GM23338 (cell line): ENCODE results near the gene NUCB1. TPM values are rescaled to one million over a fixed set of nuclear protein-coding genes. Genes with fewer than 3 reads are reported as not detected.

Source experiments
- ATAC-seq: fragments of 200-7000 bp; cut with Tn5 transposase; 3 replicates; pipeline ENCODE4 v1.9.1; 2020
- DNase-seq: peaks from one replicate; pipeline ENCODE4 v3.0.0-alpha.2; 2015; ENCODE audit warnings: low spot score
- H2AFZ ChIP-seq: fragments of 200-600 bp; sonication (generic); 2 replicates; pipeline ENCODE4 v1.8.0; 2016; ENCODE audit warnings: antibody characterized with exemption, mild to moderate bottlenecking, moderate library complexity
- H3F3A ChIP-seq: fragments of 200-600 bp; sonication (generic); replicated peaks from 2 replicates; pipeline ENCODE4 v1.8.0; 2017; ENCODE audit warnings: antibody characterized with exemption, mixed run types, low read depth
- H3K27ac ChIP-seq: fragments of 200-600 bp; sonication (generic); 2 replicates; pipeline ENCODE4 v1.6.1; 2016; ENCODE audit warnings: low read depth
- H3K27me3 ChIP-seq: fragments of 200-600 bp; sonication (generic); 2 replicates; pipeline ENCODE4 v1.8.0; 2016; ENCODE audit warnings: mild to moderate bottlenecking, mixed run types, moderate library complexity; ENCODE audit not compliant: insufficient read depth
- H3K36me3 ChIP-seq: fragments of 200-600 bp; sonication (generic); 2 replicates; pipeline ENCODE4 v1.8.0; 2016; ENCODE audit warnings: mild to moderate bottlenecking; ENCODE audit not compliant: insufficient read depth
- H3K4me1 ChIP-seq: fragments of 200-600 bp; sonication (generic); 2 replicates; pipeline ENCODE4 v1.8.0; 2016; ENCODE audit warnings: mild to moderate bottlenecking, moderate library complexity; ENCODE audit not compliant: insufficient read depth
- H3K4me2 ChIP-seq: fragments of 200-600 bp; sonication (generic); 2 replicates; pipeline ENCODE4 v1.7.1; 2017; ENCODE audit warnings: mixed run types
- H3K4me3 ChIP-seq: fragments of 200-600 bp; sonication (generic); 2 replicates; pipeline ENCODE4 v1.6.1; 2016; ENCODE audit warnings: mixed run types
- H3K79me2 ChIP-seq: fragments of 200-600 bp; sonication (generic); replicated peaks from 2 replicates; pipeline ENCODE4 v1.8.0; 2017; ENCODE audit warnings: mild to moderate bottlenecking; ENCODE audit not compliant: insufficient read depth
- H3K9me2 ChIP-seq: fragments of 200-600 bp; sonication (generic); 2 replicates; pipeline ENCODE4 v1.8.0; 2017; ENCODE audit not compliant: insufficient read depth
- H4K20me1 ChIP-seq: fragments of 200-600 bp; sonication (generic); replicated peaks from 2 replicates; pipeline ENCODE4 v1.8.0; 2017; ENCODE audit warnings: mild to moderate bottlenecking; ENCODE audit not compliant: insufficient read depth
- H3K27ac Mint-ChIP-seq: 2 replicates; pipeline ENCODE4 v1.8.0; 2020; ENCODE audit warnings: inconsistent platforms, mild to moderate bottlenecking, moderate library complexity, mixed read lengths
- H3K27me3 Mint-ChIP-seq: 3 replicates; pipeline ENCODE4 v1.8.0; 2022; ENCODE audit warnings: low read depth, mild to moderate bottlenecking, moderate library complexity, mixed read lengths, inconsistent platforms; ENCODE audit not compliant: insufficient read depth, poor library complexity
- H3K36me3 Mint-ChIP-seq: 3 replicates; pipeline ENCODE4 v1.8.0; 2021; ENCODE audit warnings: low read depth, mild to moderate bottlenecking, inconsistent platforms, moderate library complexity, mixed read lengths
- H3K4me1 Mint-ChIP-seq: 3 replicates; pipeline ENCODE4 v1.8.0; 2020; ENCODE audit warnings: mild to moderate bottlenecking, inconsistent platforms, mixed read lengths
- H3K4me3 Mint-ChIP-seq: 3 replicates; pipeline ENCODE4 v1.8.0; 2021; ENCODE audit warnings: moderate library complexity, mild to moderate bottlenecking, inconsistent platforms, mixed read lengths
- H3K9me3 Mint-ChIP-seq: 3 replicates; pipeline ENCODE4 v1.8.0; 2020; ENCODE audit warnings: moderate library complexity, mild to moderate bottlenecking, inconsistent platforms, mixed read lengths
- CREB1 ChIP-seq: fragments of 250-450 bp; sonication (Bioruptor Pico); IDR thresholded peaks from 2 replicates; pipeline ENCODE4 v1.5.0; 2020; ENCODE audit warnings: low read depth, mild to moderate bottlenecking, moderate library complexity
- CTCF ChIP-seq, 2 experiments: fragments of 200-600 bp in 1 of 2; sonication (generic) in 1 of 2; conservative IDR thresholded peaks; 2 replicates each; pipeline versions ENCODE4 v1.5.1 to v1.6.1; 2016 to 2017; ENCODE audit warnings: antibody characterized with exemption in 2 of 2, low read depth in 2 of 2, mild to moderate bottlenecking in 2 of 2, moderate library complexity in 1 of 2
- ETS1 ChIP-seq: IDR thresholded peaks from 2 replicates; pipeline ENCODE4 v1.6.1; 2016; ENCODE audit warnings: antibody characterized with exemption
- EZH2phosphoT487 ChIP-seq: fragments of 200-600 bp; sonication (generic); IDR thresholded peaks from one replicate; pipeline ENCODE4 v1.8.1; 2018; ENCODE audit warnings: antibody characterized with exemption; ENCODE audit not compliant: unreplicated experiment
- REST ChIP-seq: IDR thresholded peaks from one replicate; pipeline ENCODE4 v1.6.1; 2018; ENCODE audit warnings: antibody characterized with exemption; ENCODE audit not compliant: unreplicated experiment
- STAT1 ChIP-seq: IDR thresholded peaks from one replicate; pipeline ENCODE4 v1.6.1; 2016; ENCODE audit warnings: antibody characterized with exemption; ENCODE audit not compliant: unreplicated experiment
- polyA plus RNA-seq: library from polyadenylated mRNA; unstranded; fragments of >200 nt; fragmentation: Nextera tagmentation; extraction: Ambion mirVana; gene quantifications from 2 replicates; pipeline ENCODE4 v1.2.1, GENCODE V29; 2016
- total RNA-seq: library from RNA; depleted of rRNA; stranded (reverse); fragments of >200 nt; shearing (Covaris generic); gene quantifications from 2 replicates; pipeline ENCODE4 v1.2.3, GENCODE V29; 2014

NUCB1 gene
- total and polyA plus RNA-seq, 2 experiments from 2014 or later = 57.1 to 163 TPM

GRCh38 chr19:48967346-48968178 is 67.5 kb downstream of the NUCB1 start (continued):
- TF ChIP-seq REST (no peak), EZH2phosphoT487 (no peak)

GRCh38 chr19:48968179-48968661 is 68.1 kb downstream of the NUCB1 start:
- H3K4me2 ChIP-seq = no peak overlapping the region
- Mint-ChIP-seq H3K36me3 (peaks cover 55% of the 10 kb centered on the region), H3K27ac (no peak overlapping the region), H3K4me3 (0 out of 3 replicates have a peak overlapping the region, but pooled peaks have one; percentile 95), H3K4me1 (peaks cover 30% of the 10 kb centered on the region), H3K9me3 (peaks cover 15% of the 10 kb centered on the region), H3K27me3 (peaks cover 50% of the 10 kb centered on the region)
- H3K79me2 ChIP-seq = peaks cover 24% of the 10 kb centered on the region
- H3K36me3 ChIP-seq = peaks cover 13% of the 10 kb centered on the region
- H3F3A ChIP-seq = peaks cover 50% of the 10 kb centered on the region
- TF ChIP-seq CTCF (conservative IDR thresholded peaks at IDR 0.05; ENCODE audit: low read depth in 2 of 2) (no peak), CREB1 (CRISPR knock-in tag) (no peak), STAT1 (no peak), EZH2phosphoT487 (no peak), ETS1 (no peak)
- no peak overlapping the region for H3K27ac ChIP-seq
- no peak for DNase-seq
- H3K27me3 ChIP-seq = no peaks in the 10 kb centered on the region
- no peak overlapping the region for H2AFZ ChIP-seq
- H3K4me1 ChIP-seq = peaks cover 16% of the 10 kb centered on the region
- no peak for ATAC-seq
- H4K20me1 ChIP-seq = peaks cover 11% of the 10 kb centered on the region
- no peaks in the 10 kb centered on the region for H3K9me2 ChIP-seq
- H3K4me3 ChIP-seq = no peak overlapping the region
